K562 (cell line): Measurements from ENCODE around the gene VWA1. TPM values are rescaled to one million over a fixed set of nuclear protein-coding genes. Genes with fewer than 3 reads are reported as not detected.
A peak's percentile ranks its signal among the peaks of the same experiment; 100 is the strongest.

Experiments
- TOE1 ChIP-seq, 2 experiments: fragments of 450-650 bp in 1 of 2; sonication (generic) in 1 of 2; formaldehyde crosslinking in 1 of 2; IDR thresholded peaks; 2 replicates each; pipeline versions ENCODE4 v1.7.1 to v1.8.0; 2016 to 2022; ENCODE audit warnings: borderline replicate concordance in 2 of 2, mild to moderate bottlenecking in 2 of 2, antibody characterized with exemption in 1 of 2, inconsistent platforms in 1 of 2, low read depth in 1 of 2, missing genetic modification reagents in 1 of 2, moderate library complexity in 1 of 2
- polyA plus RNA-seq, 8 experiments: library from polyadenylated mRNA; depleted of rRNA in 4 of 8; stranded (reverse) in 5 of 8; unstranded in 3 of 8; fragments of >200 nt; fragmentation: Nextera tagmentation in 2 of 8; fragmentation: Illumina TruSeq in 1 of 8; extraction: Ambion mirVana in 2 of 8; extraction: Trizol in 1 of 8; gene quantifications; 2 replicates each; pipeline versions ENCODE4 v1.2.1 to v1.2.3, GENCODE V29; 2011 to 2014; ENCODE audit warnings: inconsistent platforms in 1 of 8, missing spikeins in 1 of 8
- total RNA-seq, 7 experiments: library from RNA; depleted of rRNA in 6 of 7; stranded (reverse); fragments of >200 nt in 6 of 7; fragmentation: Illumina TruSeq in 2 of 7; extraction: Trizol in 2 of 7; gene quantifications; 2 replicates each; pipeline versions ENCODE4 v1.2.1 to v1.2.3, GENCODE V29; 2011 to 2021; ENCODE audit warnings: low replicate concordance in 1 of 7
- TF ChIP-seq, protein P1 (sequence below): fragments of 250-450 bp; sonication (Bioruptor Pico); IDR thresholded peaks from 2 replicates; pipeline ENCODE4 v1.4.0; 2020

VWA1 gene
- total and polyA plus RNA-seq, 9 of the 15 experiments (the other 6 are each of a cell fraction or from before 2014, with no cell fraction given) = 0.01 to 6.4 (median 0.85) TPM

DNA sequence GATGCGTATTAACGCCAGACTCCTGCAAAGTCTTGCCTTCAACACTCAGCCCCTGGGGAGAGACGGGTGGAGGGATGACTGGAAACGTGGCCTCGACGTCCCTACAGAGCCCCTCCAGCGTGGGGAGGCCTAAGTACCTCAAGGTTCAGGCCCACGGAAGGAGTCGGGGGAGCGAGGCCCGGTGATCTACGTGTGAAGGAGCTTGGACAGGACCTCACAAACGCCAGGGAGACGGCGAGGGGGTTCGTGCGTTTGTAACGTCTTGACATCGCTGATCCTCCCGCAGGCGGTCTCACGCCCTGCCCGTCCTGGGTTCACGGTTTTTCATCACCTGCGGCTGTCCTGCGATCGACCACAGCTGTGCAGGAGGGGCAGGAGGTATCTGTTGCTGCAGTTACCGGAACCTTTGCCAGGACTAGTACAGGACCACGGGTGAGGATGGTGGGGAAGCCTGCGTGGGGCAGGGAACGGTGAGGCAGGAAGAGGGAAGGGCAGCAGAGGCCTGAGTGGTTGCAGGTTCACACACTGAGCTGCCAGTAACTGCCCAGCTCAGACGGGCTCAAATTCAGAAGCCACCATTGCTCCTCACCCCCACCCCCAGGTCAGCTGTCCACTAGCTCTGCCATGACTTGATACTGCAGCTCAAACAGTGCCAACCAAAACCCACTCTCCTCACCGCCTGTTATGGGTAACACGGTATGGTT, 35.5 kb upstream of the VWA1 start (continued):
- 0 out of 2 replicates have a peak, but pooled peaks have one; percentile 48 for TF ChIP-seq TOE1 (IDR thresholded peaks at IDR 0.05; ENCODE audit: borderline replicate concordance)
- no peak for TF ChIP-seq TOE1 (CRISPR knock-in tag; IDR thresholded peaks at IDR 0.05; ENCODE audit: borderline replicate concordance, low read depth)
- TF ChIP-seq, protein P1, sequence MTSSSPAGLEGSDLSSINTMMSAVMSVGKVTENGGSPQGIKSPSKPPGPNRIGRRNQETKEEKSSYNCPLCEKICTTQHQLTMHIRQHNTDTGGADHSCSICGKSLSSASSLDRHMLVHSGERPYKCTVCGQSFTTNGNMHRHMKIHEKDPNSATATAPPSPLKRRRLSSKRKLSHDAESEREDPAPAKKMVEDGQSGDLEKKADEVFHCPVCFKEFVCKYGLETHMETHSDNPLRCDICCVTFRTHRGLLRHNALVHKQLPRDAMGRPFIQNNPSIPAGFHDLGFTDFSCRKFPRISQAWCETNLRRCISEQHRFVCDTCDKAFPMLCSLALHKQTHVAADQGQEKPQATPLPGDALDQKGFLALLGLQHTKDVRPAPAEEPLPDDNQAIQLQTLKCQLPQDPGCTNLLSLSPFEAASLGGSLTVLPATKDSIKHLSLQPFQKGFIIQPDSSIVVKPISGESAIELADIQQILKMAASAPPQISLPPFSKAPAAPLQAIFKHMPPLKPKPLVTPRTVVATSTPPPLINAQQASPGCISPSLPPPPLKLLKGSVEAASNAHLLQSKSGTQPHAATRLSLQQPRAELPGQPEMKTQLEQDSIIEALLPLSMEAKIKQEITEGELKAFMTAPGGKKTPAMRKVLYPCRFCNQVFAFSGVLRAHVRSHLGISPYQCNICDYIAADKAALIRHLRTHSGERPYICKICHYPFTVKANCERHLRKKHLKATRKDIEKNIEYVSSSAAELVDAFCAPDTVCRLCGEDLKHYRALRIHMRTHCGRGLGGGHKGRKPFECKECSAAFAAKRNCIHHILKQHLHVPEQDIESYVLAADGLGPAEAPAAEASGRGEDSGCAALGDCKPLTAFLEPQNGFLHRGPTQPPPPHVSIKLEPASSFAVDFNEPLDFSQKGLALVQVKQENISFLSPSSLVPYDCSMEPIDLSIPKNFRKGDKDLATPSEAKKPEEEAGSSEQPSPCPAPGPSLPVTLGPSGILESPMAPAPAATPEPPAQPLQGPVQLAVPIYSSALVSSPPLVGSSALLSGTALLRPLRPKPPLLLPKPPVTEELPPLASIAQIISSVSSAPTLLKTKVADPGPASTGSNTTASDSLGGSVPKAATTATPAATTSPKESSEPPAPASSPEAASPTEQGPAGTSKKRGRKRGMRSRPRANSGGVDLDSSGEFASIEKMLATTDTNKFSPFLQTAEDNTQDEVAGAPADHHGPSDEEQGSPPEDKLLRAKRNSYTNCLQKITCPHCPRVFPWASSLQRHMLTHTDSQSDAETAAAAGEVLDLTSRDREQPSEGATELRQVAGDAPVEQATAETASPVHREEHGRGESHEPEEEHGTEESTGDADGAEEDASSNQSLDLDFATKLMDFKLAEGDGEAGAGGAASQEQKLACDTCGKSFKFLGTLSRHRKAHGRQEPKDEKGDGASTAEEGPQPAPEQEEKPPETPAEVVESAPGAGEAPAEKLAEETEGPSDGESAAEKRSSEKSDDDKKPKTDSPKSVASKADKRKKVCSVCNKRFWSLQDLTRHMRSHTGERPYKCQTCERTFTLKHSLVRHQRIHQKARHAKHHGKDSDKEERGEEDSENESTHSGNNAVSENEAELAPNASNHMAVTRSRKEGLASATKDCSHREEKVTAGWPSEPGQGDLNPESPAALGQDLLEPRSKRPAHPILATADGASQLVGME (CRISPR knock-in tag) = 0 out of 2 replicates have a peak, but pooled peaks have one; percentile 15
